HEK293 (cell line): Measurements from ENCODE around the gene DDT.

Experiments
- ZNF221 ChIP-seq: fragments of 450-650 bp; formaldehyde crosslinking; IDR thresholded peaks from 2 replicates; pipeline ENCODE4 v1.5.1; 2017; ENCODE audit warnings: missing biosample characterization, missing genetic modification characterization, borderline replicate concordance
- ZNF776 ChIP-seq: fragments of 450-650 bp; formaldehyde crosslinking; IDR thresholded peaks from 2 replicates; pipeline ENCODE4 v1.5.0; 2017; ENCODE audit warnings: missing biosample characterization, missing genetic modification characterization, borderline replicate concordance
- TF ChIP-seq, protein P1 (sequence below): fragments of 450-650 bp; formaldehyde crosslinking; IDR thresholded peaks from 2 replicates; pipeline ENCODE4 v1.5.1; 2016; ENCODE audit warnings: missing biosample characterization, missing genetic modification characterization
- TF ChIP-seq, protein P2 (sequence below): sonication (generic); formaldehyde crosslinking; IDR thresholded peaks from 2 replicates; pipeline ENCODE4 v1.8.1; 2022; ENCODE audit warnings: mild to moderate bottlenecking, moderate library complexity, missing genetic modification reagents
- TF ChIP-seq, protein P3 (sequence below): fragments of 450-650 bp; formaldehyde crosslinking; IDR thresholded peaks from 2 replicates; pipeline ENCODE4 v1.5.1; 2016; ENCODE audit warnings: missing biosample characterization, missing genetic modification characterization

- TF ChIP-seq, protein P1, sequence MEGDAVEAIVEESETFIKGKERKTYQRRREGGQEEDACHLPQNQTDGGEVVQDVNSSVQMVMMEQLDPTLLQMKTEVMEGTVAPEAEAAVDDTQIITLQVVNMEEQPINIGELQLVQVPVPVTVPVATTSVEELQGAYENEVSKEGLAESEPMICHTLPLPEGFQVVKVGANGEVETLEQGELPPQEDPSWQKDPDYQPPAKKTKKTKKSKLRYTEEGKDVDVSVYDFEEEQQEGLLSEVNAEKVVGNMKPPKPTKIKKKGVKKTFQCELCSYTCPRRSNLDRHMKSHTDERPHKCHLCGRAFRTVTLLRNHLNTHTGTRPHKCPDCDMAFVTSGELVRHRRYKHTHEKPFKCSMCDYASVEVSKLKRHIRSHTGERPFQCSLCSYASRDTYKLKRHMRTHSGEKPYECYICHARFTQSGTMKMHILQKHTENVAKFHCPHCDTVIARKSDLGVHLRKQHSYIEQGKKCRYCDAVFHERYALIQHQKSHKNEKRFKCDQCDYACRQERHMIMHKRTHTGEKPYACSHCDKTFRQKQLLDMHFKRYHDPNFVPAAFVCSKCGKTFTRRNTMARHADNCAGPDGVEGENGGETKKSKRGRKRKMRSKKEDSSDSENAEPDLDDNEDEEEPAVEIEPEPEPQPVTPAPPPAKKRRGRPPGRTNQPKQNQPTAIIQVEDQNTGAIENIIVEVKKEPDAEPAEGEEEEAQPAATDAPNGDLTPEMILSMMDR = no peak
- TF ChIP-seq, protein P2, sequence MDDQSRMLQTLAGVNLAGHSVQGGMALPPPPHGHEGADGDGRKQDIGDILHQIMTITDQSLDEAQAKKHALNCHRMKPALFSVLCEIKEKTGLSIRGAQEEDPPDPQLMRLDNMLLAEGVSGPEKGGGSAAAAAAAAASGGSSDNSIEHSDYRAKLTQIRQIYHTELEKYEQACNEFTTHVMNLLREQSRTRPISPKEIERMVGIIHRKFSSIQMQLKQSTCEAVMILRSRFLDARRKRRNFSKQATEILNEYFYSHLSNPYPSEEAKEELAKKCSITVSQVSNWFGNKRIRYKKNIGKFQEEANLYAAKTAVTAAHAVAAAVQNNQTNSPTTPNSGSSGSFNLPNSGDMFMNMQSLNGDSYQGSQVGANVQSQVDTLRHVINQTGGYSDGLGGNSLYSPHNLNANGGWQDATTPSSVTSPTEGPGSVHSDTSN = no peak
- TF ChIP-seq ZNF221 (no peak), ZNF776 (tag by site-specific recombination) (no peak)
- TF ChIP-seq, protein P3, sequence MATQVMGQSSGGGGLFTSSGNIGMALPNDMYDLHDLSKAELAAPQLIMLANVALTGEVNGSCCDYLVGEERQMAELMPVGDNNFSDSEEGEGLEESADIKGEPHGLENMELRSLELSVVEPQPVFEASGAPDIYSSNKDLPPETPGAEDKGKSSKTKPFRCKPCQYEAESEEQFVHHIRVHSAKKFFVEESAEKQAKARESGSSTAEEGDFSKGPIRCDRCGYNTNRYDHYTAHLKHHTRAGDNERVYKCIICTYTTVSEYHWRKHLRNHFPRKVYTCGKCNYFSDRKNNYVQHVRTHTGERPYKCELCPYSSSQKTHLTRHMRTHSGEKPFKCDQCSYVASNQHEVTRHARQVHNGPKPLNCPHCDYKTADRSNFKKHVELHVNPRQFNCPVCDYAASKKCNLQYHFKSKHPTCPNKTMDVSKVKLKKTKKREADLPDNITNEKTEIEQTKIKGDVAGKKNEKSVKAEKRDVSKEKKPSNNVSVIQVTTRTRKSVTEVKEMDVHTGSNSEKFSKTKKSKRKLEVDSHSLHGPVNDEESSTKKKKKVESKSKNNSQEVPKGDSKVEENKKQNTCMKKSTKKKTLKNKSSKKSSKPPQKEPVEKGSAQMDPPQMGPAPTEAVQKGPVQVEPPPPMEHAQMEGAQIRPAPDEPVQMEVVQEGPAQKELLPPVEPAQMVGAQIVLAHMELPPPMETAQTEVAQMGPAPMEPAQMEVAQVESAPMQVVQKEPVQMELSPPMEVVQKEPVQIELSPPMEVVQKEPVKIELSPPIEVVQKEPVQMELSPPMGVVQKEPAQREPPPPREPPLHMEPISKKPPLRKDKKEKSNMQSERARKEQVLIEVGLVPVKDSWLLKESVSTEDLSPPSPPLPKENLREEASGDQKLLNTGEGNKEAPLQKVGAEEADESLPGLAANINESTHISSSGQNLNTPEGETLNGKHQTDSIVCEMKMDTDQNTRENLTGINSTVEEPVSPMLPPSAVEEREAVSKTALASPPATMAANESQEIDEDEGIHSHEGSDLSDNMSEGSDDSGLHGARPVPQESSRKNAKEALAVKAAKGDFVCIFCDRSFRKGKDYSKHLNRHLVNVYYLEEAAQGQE (tag by site-specific recombination) = no peak
Measured at GRCh38 chr22:23922921-23923320, 51.3 kb downstream of the DDT start.
